GM12874 (cell line): ENCODE measurements around the gene TKTL2.

Experiments used
- CTCF ChIP-seq: IDR thresholded peaks from 2 replicates; pipeline ENCODE4 v1.5.1; 2011; ENCODE audit warnings: low read depth, mild to moderate bottlenecking, control low read depth, low read length, moderate library complexity; ENCODE audit not compliant: insufficient read depth

TKTL2 gene

GRCh38 chr4:163473576-163473975, at the start of gene TKTL2:
TSS of gene TKTL2 (minus strand) at chr4:163473754. CDS start at chr4:163473734, 20 bp downstream.
- no peak for TF ChIP-seq CTCF

- TF ChIP-seq CTCF: no peak
Observed at GRCh38 chr4:163515198-163515597, 41.6 kb upstream of the TKTL2 start.

GRCh38 chr4:163505374-163505773, 31.8 kb upstream of the TKTL2 start:
- TF ChIP-seq CTCF: no peak

GRCh38 chr4:163500586-163500985, 27.0 kb upstream of the TKTL2 start:
- no peak for TF ChIP-seq CTCF

- no peak for TF ChIP-seq CTCF
Observed at GRCh38 chr4:163495900-163496299, 22.3 kb upstream of the TKTL2 start.

DNA sequence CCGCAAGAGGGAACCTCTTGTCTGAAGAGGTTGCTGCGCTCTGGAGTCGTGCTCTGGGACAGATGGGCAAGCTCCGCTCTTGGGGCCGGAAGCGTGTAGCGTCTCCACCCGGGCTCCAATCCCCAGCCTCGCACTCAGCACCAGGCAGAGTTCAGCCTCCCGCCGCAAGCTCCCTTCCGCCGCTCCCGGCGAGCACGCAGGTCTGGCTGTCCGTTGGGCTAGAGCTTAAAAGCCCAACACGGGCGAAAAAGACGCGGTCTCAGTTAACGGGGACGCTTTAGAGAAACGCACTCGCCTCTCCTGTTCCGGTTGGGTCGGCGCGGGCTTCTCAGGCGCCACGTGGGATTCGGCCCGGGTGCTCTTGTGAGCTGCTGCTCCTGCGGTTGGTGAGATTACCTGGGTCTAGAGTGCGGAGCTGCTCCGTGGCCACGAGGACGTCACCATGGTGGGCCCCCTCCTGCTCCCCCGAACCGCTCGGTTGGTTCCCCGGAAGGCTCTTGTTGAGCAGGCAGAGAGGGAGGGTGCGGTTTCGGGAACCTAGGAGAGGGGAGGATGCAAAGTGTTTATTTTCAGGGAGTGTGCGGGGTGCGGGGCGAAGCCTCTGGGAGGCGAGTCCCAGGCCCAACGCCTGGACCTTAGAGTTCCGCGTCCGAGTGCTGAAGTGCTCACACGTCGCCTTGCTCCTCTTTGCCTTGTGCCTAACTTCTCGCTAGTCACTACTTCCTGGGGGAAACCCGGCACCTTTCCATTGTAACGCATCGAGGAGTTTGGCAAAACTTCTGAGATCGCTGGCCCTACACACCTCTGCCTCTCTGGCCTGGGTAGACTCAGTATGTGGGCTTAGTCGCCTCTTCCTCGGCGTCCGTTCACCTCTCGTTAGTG, 21.0 kb upstream of the TKTL2 start, which contains the start of gene TMA16:
Gene TMA16, plus strand, starts transcription at position 331 of the 882 bp plus-strand sequence. Its CDS starts 112 bp downstream, at position 443.
- TF ChIP-seq CTCF: no peak

DNA sequence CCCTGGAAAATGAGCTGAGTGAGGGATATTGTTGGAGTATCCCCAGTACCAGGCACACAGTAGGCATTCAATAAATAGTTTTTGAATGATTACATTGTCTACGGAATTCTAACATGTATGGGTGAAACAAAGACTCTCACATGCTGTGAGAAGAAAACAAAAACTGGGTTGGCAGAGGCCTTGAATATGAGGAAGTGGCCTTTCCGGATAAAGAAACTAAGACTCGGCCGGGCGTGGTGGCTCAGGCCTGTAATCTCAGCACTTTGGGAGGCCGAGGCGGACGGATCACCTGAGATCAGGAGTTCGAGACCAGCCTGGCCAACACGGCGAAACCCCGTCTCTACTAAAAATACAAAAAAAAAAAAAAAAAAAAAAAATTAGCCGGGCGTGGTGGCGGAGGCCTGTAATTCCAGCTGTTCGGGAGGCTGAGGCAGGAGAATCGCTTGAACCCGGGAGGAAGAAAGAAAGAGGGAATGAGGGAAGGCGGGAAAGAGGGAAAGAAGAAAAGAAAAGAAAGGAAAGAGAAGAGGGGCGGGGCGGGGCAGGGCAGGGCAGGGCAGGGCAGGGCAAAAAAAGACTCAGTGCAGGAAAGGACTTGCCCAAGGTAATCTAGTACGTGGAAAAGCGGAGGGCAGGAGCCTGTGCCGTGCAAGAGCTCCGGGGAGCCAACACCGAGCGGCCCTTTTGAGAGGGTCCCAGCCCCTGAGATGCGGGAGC, 20.2 kb upstream of the TKTL2 start:
- no peak for TF ChIP-seq CTCF
